Embryonic facial prominence (tissue), 1 donor: Measurements from ENCODE around the gene STXBP2.

Experiments
- DNase-seq: peaks from one replicate; pipeline ENCODE4 v3.0.0-alpha.2; 2016; ENCODE audit errors: extremely low spot score

The STXBP2 gene

GRCh38 chr19:7612282-7613274 is 24.3 kb upstream of the STXBP2 start:
- DNase-seq: no peak

GRCh38 chr19:7614859-7615741 is 21.8 kb upstream of the STXBP2 start:
- DNase-seq: no peak

DNA sequence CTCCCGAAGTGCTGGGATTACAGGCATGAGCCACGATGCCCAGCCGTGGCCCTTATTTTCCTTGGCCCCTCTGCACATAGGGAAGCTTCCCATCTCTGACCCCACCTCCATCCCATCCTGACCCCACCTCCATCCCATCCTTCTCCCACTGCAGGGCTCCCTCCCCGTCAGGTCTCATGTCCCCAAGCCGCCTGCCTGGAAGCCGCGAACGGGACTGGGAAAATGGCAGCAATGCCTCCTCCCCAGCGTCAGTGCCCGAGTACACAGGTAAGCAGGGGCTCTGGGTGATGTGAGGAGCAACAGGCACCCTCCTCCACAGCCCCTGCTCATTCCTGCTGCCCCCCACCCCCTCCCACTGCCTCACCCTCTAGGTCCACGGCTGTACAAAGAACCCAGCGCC is 19.7 kb upstream of the STXBP2 start:
- DNase-seq: no peak

GRCh38 chr19:7617735-7618134 is 19.2 kb upstream of the STXBP2 start:
- no peak for DNase-seq

- DNase-seq: no peak
Observed at GRCh38 chr19:7618348-7618747, 18.6 kb upstream of the STXBP2 start.

- no peak for DNase-seq
Observed at GRCh38 chr19:7618771-7619510, 18.0 kb upstream of the STXBP2 start.

DNA sequence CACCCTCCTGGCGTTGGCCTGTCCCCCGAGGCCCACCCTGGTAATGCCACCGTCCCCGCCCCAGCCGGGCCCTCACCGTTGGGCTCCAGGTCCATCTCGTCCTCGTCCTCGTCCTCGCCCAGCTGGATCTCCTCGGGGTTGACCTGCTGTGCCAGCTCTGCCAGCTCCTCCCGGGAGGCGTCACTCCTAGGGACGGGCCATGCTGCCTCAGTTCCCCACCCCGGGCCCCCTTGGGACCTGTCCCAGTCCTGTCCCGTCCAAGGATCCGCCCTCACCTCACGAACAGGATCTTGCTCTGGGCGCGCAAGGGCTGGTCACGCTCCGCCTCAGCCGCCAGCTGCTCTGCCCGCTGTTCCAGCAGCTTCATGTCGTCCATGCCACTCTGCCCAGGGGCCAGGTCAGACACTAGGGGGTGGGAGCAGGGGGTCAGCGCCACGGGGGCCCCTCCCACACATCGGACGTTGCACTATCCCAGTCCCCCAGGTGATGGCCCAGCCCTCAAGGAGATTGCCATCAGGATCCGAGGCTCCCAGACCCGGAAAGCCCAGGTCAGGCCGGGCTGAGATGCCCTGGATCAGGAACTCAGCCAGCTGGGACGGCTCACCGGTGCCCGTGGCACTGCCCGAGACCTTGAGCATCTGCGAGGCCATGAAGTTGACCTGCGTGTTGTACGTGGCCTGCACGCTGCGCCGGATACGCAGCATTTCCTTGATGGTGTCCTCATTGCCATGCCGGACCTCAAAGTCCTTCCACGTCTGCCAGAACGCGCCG is 17.1 kb upstream of the STXBP2 start:
- no peak for DNase-seq

GRCh38 chr19:7620442-7621412 is 16.2 kb upstream of the STXBP2 start:
- DNase-seq: no peak

- no peak for DNase-seq
Observed at GRCh38 chr19:7622933-7623685, 13.8 kb upstream of the STXBP2 start.

- DNase-seq: no peak
Observed at GRCh38 chr19:7623725-7624603, 12.9 kb upstream of the STXBP2 start.

DNA sequence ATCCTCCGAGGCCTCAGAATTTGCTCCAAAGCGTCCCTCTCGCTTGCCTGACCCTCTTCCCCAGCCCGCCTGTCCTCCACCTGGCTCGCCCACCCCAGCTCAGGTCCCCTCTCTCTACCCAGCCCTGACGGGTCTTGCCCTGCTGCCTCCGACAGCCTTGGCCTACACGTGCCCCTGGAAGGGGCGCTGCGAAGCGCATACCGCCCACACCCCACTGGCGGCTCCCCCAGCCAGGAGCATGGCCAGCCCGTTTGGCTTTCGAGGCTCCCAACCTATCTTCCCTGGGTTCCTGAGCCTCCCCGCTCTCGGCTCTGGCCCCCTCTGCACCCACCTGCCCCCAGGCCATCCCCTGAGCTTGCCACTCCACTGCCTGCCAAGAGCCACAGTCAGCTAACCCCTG is 12.1 kb upstream of the STXBP2 start:
- DNase-seq: no peak

- no peak for DNase-seq
Observed at GRCh38 chr19:7625763-7626372, 11.0 kb upstream of the STXBP2 start.

DNA sequence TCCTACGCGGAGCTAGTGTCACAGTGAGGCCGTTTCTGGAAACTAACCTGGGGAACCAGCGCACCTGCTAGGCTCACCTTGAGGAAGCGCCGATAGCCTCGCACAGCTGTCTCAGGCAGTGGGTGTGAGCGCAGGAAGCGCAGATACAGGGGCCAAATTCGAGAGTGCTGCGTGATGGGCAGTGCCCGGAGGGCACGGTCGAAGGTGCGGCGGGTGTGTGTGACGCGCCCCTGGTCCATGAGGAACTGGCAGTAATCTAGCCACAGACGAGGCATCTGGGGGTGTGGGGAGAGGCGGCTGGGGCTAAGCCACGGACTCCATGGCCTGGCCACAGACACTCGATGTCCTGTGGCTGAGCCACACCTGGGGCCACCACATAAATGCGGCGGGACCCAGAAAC is 9.7 kb upstream of the STXBP2 start:
- no peak for DNase-seq

DNA sequence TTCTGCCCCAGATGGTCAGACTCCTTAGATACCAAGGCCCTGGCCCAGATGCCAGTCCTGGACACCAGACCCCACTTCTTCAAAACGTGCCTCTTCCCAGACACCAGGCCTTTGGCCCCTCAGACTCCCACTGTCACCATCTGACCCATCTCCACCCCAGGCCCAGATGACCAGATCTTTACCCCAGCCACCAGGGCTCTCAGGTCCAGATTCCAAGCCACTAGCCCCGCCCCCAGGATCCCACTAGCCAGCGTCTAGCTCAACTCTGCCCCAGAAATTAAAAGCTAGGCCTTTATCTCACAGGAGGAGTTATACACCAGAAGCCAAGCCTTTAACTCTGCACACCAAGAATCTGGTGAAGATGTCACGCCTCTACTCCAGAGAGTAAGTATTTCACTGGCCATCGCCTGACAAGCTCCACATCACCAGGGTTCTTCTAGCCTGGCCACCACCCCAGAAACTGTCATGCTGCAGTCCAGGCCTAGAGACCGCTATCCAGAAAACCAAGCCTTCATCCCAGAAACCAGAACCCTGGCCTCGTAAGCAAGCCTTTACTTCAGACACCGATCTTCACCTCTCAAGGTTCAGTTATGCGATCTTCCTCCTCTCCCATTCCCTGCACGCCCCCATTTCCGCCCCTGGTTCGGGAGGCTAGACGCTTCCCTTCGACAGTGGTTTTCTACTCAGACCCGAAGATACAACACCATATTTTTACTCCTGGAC is 8.2 kb upstream of the STXBP2 start:
- DNase-seq: no peak

DNA sequence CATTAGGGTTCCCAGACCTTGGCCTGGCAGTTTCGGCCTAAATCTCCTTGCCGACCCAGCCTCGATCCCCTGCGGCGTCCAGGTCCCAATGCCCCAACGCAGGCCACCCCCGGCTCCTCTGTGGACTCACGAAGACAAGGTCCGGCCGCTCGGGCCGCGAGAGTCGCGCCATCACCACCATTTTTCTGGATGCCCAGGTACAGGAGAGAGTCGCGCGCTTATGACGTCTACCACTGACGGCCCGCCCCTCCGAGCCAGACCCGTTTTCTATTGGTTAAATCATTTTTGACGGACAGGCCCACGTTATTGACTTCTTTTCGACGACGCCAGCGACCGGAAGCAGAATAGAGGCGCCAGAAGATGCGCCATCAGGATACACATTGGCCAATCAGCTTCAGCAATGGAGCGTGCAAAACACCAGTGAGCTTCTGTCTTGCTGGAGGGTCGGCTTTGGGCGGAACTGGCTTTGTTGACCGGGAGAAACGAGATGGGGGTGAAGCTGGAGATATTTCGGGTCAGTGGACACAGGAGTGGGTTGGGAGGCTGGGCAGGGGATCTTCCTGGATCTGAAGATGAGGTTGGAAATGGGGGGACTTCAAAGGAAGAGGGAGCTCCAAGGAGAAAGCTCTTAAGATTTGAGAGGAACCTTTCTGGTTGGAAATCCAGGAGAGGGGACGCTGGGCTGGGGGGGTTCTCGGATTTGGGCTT is 7.4 kb upstream of the STXBP2 start, which contains the start of the genes PET100 and XAB2:
Gene PET100, plus strand, starts transcription at position 447 of the 708 bp plus-strand sequence. Its CDS starts 41 bp downstream, at position 488.
Gene XAB2, minus strand, starts transcription at position 199 of the 708 bp plus-strand sequence. Its CDS starts 18 bp downstream, at position 181.
- DNase-seq: peak; percentile 99

DNA sequence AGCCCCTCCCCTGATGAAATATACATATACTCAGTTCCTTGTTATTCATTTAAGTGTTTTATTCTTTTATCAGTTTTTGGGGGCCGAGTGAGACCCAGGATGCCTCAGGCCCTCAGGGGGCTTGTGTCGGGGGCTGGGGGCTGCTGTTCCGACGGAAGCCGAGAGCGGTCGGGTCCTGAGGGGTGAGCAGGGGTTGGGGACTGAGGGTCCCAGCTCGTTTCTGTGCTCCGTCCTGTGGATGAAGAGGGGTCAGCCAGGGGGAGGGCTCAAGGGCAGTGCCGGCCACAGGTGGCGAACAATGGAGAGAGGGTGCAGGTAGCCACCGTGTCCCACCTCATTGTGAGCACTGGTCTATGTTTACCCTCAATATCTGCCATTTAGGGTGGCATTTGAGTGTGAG is 5.3 kb upstream of the STXBP2 start:
- DNase-seq: no peak
